Activated CD4-positive, alpha-beta T cell treated with anti-CD3 and anti-CD28 coated beads for 24 hours (primary cell): ENCODE measurements around the gene TMEM232.
"Not testable (repeated sequence)": the region's sequence is repeated elsewhere in the genome, so short reads cannot be mapped to it uniquely, and the experiment has no call there.

Experiments used
- DNase-seq, 2 donors: peaks; one replicate each; pipeline ENCODE4 v3.0.0-alpha.2; 2020; ENCODE audit warnings: low read depth in 2 of 2

TMEM232 gene

DNA sequence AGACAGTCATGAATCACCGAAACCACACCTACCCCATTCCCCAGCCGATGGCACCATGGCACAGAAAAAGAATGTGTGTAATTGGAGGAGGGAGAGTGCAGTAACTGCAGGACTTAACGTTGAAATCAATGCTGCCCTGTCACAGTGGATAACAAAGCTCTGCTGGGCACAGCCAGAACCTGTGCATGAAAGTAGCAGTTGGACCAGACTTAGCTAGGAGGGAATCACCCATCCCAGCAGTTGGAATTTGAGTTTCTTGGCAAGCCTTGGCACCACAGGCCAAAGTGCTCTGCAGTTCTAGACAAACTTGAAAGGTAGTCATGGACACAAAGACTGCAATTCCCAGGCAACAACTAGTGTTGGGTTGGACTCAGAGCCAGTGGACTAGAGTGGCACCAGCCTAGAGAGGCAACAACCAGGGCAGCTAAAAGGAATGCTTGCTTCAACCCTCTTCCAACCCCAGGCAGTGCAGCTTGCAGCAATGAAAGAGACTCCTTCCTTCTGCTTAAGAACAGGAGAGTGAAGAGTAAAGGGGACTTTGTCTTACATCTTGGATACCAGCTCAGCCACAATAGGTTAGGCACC is 19.1 kb downstream of the TMEM232 start:
- no peak for DNase-seq

DNA sequence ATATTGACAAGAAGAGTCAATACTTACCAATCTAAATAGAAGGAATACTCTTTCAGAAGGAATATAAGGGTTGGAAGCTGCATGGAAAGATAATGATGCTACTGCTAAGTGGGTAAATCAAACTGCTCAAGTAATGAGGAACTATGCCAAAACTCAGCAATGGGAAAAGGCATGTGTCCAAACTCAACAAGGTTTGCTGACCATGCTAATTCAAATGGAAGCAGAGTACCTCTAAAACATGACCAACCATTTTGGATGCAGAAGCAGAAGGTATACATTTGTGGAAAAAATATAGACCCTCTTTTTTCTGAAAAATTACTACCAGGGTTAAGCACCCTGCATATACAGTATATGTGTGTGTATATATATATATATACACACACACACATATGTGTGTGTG is 21.1 kb downstream of the TMEM232 start:
- no peak for DNase-seq

DNA sequence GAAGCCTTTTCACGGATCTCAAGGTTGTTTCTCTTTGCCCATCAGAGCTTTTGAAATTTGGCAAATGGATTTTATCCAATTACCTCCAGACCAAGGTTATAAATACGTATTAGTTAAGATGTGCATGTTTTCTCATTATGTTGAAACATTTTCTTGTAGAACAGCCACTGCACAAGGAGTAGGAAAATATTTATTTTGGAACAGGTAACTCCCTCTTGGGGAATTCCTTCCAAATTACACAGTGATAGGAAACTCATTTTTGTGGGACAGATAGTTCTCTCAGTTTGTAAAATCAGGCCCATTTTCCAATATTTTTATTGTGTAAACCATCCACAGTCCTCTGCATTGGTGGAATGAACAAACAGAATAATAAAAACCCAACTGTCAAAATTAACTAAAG is 23.0 kb downstream of the TMEM232 start:
- no peak for DNase-seq

DNA sequence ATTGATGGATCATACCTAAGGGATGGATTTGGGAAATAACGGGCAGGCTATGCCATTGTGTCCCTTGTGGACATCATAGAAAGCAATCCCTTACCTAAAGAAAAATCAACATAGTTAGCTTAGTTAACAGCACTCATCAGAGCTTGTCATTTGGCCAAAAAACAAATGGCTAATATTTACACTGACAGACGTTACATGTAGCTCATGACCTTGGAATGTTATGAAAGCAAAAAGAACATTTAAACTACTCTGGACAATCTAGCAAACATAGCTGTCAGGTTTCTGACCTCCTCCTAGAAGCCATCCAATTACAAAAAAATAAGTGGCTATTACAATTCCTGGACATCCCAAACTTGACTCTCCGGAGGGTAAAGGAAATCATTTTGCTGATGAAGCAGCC is 23.8 kb downstream of the TMEM232 start:
- DNase-seq = no peak

DNA sequence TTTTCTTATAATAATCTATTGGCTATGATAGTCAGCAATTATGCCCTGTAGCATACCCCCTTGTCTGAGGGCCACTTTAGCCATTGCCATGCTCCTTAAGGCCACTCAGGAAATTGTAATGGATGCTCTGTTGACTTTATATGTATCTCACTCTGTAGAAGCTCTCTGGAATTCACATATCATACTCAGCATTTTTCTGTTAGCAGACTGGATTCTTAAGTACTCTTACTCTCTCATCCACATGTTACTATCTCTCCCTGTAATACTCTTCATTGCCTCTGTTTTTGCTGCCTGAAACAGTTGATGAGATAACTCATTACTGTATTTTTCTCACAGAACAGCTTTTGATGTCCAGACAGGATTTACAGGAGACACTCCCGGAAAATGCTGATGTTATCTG is 24.2 kb downstream of the TMEM232 start:
- no peak for DNase-seq

DNA sequence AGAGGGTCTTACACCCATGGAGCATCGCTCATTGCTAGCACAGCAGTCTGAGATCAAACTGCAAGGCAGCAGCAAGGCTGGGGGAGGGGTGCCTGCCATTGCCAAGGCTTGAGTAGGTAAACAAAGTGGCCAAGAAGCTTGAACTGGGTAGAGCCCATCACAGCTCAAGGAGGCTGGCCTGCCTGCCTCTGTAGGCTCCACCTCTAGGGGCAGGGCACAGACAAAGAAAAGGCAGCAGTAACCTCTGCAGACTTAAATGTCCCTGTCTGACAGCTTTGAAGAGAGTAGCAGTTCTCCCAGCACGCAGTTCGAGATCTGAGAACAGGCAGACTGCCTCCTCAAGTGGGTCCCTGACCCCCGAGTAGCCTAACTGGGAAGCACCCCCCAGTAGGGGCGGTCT is 33.8 kb downstream of the TMEM232 start:
- DNase-seq = not testable (repeated sequence)

DNA sequence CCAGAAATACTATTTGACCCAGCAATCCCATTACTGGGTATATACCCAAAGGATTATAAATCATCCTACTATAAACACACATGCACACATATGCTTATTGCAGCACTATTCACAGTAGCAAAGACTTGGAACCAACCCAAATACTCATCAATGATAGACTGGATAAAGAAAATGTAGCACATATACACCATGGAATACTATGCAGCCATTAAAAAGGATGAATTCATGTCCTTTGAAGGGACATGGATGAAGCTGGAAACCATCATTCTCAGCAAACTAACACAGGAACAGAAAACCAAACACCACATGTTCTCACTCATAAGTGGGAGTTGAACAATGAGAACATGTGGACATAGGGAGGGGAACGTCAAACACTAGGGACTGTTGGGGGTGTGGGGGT is 35.9 kb downstream of the TMEM232 start:
- DNase-seq = not testable (repeated sequence)

DNA sequence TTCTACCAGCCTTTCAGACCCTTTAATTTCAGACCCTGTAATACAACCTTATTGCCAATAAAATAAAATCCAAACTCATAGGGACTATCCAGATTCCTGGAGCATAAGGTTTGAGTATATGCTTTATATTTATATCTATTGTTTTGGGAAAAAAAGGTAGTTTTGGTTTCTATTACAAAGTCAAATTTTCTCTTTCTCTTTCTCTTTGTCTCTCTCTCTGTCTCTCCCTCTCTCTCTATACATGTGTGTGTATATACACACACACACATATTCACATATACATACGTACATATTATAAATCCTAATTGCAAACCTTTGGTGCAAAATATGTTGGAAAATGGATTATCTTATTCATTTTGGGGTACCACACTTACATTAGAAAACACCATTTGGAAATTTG is 39.0 kb downstream of the TMEM232 start:
- DNase-seq = no peak

DNA sequence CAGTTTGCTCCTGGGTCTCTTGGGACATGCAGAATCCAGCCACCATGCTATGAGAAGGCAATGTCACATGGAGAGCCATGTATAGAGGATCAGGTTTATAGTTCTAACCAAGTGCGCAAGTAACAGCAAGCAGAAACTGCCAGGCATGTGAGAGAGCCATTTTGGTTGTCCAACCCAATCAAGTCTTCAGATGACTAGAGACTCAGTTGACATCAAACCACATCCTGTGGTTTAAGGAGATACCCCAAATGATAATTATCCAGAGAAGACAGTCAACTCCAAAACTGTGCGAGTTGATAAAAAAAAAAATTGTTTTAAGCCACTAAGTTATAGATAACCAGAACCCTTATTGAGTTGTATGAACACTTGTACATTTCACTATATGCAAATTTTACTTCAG is 40.2 kb downstream of the TMEM232 start:
- DNase-seq = no peak

DNA sequence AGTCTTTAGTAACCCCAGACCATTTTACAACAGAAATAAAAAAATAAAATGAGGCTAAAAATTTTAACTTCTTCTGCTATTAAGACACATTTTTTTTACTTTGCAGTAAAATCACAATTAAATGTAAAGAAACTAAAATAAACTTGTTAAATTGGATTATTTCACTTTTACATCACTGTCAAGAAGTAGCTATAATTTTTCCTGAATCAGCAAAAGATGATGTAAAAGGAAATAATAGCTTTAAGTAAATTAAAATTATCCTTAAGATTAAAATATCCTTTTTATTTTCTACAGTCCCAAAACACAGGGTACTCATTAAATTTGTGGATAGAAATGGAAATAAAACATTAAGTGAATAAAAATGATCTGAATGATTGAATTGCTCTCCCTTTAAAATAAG is 44.5 kb downstream of the TMEM232 start:
- DNase-seq = no peak

DNA sequence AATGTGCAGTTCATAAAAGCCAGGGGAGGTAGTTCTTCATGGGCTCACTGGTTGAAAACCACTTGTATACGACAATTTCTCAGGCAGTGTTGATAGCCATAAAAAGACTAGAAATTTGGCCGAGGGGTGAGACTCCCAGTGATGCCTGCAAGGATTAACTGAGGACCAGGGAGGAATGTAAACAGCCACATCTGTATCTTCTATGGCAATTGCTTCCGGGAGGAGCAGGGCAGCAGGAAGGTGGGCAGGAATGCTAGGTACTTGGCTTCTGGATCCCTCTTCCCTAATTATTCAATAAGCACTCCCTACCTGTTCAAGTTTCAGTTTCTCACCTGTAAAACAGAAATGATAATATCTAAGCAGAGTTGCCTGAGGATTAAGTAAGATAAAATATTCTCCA is 45.4 kb downstream of the TMEM232 start:
- DNase-seq = no peak

DNA sequence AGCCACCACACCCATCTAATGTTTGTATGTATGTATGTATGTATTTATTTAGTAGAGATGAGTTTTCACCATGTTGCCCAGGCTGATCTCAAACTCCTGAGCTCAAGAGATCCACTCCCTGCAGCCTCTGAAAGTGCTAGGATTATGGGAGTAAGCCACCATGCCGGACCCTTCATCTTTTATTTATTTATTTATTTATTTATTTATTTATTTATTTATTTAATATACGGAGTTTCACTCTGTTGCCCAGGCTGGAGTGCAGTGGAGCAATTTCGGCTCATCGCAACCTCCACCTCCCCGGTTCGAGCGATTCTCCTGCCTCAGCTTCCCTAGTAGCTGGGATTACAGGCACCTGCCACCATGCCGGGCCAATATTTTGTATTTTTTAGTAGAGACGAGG is 49.9 kb downstream of the TMEM232 start:
- not testable (repeated sequence) for DNase-seq

DNA sequence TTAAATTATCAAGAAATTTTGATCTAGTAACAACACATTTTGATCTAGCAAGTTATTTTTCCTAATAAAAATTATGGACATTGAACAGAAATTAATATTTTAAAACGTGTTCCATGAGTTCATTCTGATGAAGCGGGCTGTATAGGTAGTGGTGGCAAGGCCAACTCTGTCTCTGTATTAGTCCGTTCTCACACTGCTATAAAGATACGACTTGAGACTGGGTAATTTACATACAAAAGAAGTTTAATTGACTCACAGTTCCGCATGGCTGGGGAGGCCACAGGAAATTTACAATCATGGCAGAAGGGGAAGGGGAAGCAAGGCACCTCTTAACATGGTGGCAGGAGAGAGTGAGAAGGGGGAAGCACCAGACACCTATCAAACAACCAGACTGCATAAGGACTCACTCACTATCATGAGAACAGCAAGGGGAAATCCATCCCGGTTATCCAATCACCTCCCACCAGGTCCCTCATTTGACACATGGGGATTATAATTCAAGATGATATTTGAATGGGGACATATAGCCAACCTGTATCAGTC is 61.2 kb downstream of the TMEM232 start:
- DNase-seq = no peak

DNA sequence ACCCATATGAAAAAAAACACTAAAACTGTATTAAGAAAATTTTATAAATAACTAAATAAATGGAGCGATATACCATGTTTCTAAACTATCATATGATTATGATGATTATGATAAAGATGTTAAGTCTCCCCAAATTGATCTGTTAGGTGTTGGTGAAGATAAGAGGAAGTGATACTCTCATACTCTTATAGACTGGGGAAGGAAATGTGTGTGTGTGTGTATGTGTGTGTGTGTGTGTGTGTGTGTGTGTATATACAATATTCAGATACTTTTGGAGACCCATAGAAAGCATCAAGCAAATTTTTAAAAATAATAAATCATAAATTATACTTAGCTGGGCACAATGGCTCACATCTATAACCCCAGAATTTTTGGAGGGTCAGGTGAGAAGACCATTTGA is 62.9 kb downstream of the TMEM232 start:
- DNase-seq = no peak

DNA sequence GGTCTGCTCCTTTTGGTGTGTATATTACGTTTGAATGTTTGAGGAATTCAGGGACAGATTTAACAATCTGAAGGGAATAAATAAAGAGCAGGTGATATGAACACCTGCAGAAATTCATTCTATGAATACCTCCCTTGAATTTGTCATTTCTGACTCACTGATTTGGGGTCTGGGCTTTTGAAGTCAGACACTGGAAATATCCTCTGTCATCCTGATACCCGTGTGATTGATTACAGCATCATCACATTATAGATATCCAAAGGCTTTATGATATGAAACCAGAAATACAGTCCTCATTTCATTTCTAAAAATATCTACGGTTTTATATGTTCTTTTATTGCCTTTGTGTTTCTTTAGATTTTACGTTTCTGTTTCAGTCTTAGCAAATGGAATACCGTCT is 68.5 kb downstream of the TMEM232 start:
- no peak for DNase-seq

DNA sequence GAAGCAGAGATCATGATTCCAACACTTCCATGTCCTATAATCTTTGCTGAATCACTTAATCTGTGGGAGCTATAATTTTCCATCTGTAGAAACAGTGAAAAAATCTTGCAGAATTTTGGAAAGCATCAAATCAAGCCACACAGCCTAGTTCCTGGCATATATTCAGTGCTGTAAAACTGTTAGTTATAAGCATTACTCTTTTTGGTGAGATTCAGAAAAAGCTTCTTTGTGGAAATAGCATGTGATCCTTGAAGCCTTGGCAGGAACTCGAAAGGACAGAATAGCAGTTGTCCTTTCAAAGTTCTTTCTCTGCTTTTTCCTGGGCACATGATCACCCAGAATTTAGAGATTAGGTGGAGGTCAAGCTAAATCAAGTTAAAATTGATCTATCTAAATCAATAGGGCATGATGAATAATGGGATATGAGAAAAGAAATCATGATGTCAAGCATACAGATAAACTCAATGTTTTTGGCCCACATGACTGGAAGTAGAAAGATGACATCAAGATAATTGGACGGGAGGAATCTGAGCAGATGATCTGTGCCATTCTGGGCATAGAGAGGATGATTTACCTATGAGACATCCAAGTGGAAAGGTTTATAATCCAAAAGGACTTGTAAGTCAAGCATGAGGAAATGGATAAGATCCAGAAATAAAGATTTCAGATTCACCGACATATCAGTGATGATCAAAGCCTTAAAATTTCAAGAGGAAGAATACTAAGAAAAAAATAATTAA is 73.1 kb downstream of the TMEM232 start:
- DNase-seq = no peak

DNA sequence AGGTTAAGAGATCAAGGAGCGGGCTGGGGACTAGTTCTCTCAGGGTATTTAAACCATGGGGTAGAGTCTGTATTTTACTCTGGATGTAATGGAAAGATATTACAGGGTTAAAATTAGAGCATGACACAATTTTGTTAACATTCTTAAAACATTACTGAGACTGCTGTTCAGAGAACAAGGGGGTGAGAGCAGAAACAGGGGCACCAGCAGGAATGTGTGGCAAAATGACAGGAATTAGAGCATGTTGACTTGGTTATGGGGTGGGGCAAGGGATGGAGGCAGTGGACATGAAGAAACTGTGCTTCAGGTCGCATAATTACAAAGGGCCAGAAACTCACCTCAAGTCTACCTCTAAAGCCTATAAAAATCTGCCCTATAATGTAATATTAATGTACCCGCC is 75.0 kb downstream of the TMEM232 start:
- DNase-seq = no peak

DNA sequence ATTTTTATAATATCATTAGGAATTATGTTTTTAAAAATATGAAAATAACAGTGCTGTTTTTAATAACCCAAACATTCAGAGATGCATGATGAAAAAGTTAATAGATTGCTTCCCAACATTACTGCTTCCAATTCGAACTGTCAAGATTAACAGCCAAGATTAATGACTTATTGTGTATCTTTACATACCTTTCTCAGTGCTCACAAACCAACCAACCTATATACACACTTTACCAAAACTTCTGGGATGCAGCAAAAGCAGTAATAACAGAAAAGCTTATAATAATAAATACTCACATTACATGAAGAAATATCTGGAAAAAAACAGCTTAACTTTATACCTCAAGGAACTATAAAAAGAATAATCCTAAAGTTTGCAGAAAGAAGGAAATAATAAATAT is 82.1 kb downstream of the TMEM232 start:
- no peak for DNase-seq

DNA sequence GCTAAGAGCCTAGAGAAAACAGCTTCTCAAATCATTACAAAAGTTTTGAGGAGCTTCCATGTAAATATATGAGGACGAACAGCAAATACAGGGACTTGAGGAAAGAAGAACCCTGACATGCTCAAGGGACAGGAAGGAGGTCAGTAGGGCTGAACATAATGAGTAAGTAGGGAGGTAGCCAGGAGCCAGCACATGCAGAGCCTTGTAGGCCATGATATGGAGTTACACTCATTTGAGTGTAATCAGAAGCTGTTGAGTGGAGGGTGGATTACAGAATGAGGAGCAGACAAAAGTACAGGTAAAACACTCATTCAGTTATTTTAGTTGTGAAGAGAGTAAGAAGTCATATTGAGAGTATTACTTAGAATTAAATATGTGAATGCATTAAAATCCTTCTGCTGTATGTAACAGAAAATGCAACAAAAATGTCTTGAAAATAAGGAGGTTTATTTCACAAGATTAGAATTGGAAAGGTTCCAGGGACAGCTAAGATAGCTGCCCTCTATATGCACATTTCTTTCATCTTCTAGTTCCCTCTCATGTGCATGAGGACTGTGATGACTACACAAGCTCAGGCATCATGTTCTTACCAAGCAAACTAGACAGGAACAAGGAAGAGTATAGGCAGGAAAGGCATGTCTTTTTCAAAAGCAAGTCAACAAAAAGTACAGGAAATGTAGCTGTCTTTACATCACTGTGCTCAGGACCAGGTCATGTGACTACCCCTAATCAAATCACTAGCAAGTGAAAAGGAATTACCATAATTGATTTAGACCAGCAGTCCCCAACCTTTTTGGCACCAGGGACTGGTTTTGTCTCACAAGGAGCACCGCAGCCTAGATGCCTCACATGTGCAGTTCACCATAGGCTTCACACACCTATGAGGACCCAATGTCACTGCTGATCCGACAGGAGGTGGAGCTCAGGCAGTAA is 87.2 kb downstream of the TMEM232 start:
- no peak for DNase-seq

DNA sequence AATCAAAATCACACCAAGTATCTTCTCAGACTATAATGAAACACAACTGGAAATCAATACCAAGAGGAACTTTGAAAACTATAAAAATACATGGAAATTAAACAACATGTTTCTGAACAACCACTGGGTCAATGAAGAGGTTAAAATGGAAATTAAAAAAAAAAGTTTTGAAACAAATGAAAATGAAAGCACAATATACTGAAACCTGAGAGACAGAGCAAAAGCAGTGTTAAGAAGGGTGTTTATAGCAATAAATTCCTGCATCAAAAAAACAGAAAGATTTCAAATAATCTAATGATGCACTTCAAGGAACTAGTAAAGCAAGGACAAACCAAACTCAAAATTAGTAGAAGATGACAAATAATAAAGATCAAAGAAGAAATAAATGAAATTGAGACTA is 92.0 kb downstream of the TMEM232 start:
- no peak for DNase-seq

DNA sequence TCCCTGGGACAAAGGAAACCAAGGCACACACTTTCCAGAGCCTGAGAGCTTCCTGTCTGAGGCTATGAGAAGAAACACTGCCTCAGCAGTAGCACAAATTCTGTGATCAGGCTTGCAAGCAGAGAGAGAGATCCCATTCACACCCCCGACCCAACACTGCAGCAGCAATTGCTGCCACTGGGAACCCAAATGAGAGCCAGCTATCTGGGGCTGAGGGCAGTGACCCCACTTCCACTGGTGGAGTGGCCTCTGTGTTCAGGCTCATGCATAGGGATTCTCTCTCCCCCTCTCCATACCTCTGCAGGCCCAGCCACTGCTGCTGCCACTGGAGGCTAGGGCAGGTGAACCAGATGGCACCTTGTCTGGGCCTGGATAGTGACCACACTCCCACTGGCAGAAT is 95.2 kb downstream of the TMEM232 start:
- no peak for DNase-seq

DNA sequence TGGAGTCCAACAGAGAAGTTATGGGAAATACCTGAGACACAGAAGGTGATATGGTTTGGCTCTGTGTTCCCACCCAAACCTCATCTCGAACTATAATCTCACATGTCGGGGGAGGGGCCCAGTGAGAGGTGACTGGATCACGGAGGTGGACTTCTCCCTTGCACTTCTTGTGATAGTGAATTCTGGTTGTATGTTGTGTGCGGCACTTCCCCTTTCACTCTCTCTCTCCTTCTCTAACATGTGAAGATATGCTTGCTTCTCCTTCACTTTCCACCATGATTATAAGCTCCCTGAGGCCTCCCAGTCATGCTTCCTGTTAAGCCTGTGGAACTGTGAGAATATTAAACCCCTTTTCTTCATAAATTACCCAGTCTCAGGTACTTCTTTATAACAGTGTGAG is 96.1 kb downstream of the TMEM232 start:
- no peak for DNase-seq
